Upper lobe of left lung (tissue), 6 donors: ENCODE results near the gene EIF2S3B. TPM values are rescaled to one million over a fixed set of nuclear protein-coding genes. Genes with fewer than 3 reads are reported as not detected.

Experiments
- ATAC-seq, 2 donors: fragments of 200-7000 bp; cut with Tn5 transposase; one replicate each; pipeline ENCODE4 v1.9.1; 2022; ENCODE audit warnings: mild to moderate bottlenecking in 2 of 2, moderate library complexity in 2 of 2; ENCODE audit not compliant: low FRiP score in 2 of 2
- DNase-seq, 2 donors: peaks; one replicate each; pipeline ENCODE4 v3.0.0-alpha.2; 2019 to 2020
- H3K27ac ChIP-seq, 4 donors: fragments of 200-600 bp; sonication (generic); one replicate each; pipeline ENCODE4 v1.5.1; 2016 to 2019
- H3K27me3 ChIP-seq, 4 donors: fragments of 200-600 bp; sonication (generic); one replicate each; pipeline ENCODE4 v1.5.1; 2017 to 2019
- H3K36me3 ChIP-seq, 4 donors: fragments of 200-600 bp; sonication (generic); one replicate each; pipeline ENCODE4 v1.5.1; 2016 to 2019
- H3K4me1 ChIP-seq, 4 donors: fragments of 200-600 bp; sonication (generic); one replicate each; pipeline ENCODE4 v1.5.1; 2018 to 2019
- H3K4me3 ChIP-seq, 4 donors: fragments of 200-600 bp; sonication (generic); one replicate each; pipeline ENCODE4 v1.5.1; 2017 to 2019; ENCODE audit warnings: mild to moderate bottlenecking in 2 of 4, moderate library complexity in 1 of 4
- H3K9me3 ChIP-seq, 4 donors: fragments of 200-600 bp; sonication (generic); one replicate each; pipeline ENCODE4 v1.5.1; 2018 to 2019
- EP300 ChIP-seq, 4 donors: sonication (generic); formaldehyde crosslinking; IDR thresholded peaks; one replicate each; pipeline ENCODE4 v1.5.1; 2017; ENCODE audit warnings: antibody characterized with exemption in 4 of 4, control low read depth in 2 of 4
- POLR2A ChIP-seq, 4 donors: fragments of 450-650 bp; IDR thresholded peaks; one replicate each; pipeline ENCODE4 v1.5.1; 2016 to 2017; ENCODE audit warnings: antibody characterized with exemption in 4 of 4, mild to moderate bottlenecking in 2 of 4
- POLR2AphosphoS5 ChIP-seq, 2 donors: sonication (generic); formaldehyde crosslinking; IDR thresholded peaks; one replicate each; pipeline ENCODE4 v1.5.1; 2017; ENCODE audit warnings: antibody characterized with exemption in 2 of 2
- whole genome bisulfite sequencing, 2 donors: methylation state at CpG; one replicate each; pipeline ENCODE4 v1.1.5; 2017 to 2018; 5-methylcytosine and 5-hydroxymethylcytosine counted together
- small RNA-seq, 4 donors: library from RNA; depleted of rRNA; stranded (forward); fragments of <200 nt; gene quantifications; one replicate each; pipeline ENCODE3, GENCODE V24; 2016
- total RNA-seq, 6 donors: library from RNA; depleted of rRNA in 4 of 6; stranded (reverse); fragments of >200 nt in 4 of 6; gene quantifications; one replicate each; pipeline versions ENCODE4 v1.1.0 to v1.2.1, GENCODE V29; 2016 to 2021
- TF ChIP-seq, protein P1 (sequence below), 6 experiments: fragments of 450-650 bp in 4 of 6; fragments of 200-600 bp in 2 of 6; sonication (generic) in 2 of 6; IDR thresholded peaks; one replicate each; pipeline ENCODE4 v1.5.1; 2016 to 2019; ENCODE audit warnings: antibody characterized with exemption in 6 of 6
- donor health status: DM: no; HTN: no; CAD: no; lungs with moderate emphysema.
- donor health status: DM: no; HTN: yes; CAD: no; lungs with severe emphysema.

The EIF2S3B gene
- total RNA-seq, 6 donors from 2014 or later = 0.30 to 0.60 TPM; not detected in 4

DNA sequence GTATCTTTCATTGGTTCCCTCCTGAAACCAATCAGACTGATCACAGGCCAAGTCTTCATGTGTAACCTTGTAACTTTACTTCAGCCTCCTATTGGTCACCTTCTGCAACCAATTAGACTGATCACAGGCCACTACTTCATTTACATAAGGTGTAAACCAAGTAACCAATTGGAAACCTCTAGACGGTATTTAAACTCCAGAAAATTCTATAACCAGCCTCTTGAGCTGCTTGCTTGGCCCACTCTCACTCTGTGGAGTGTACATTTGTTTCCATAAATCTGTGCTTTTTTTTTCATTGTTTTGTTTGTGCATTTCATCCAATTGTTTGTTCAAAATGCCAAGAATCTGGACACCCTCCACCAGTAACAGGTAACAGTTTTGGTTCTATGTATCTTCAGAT lies 47.5 kb downstream of the EIF2S3B start:
- Histone ChIP-seq H3K36me3 (no peaks in the 10 kb centered on the region), H3K4me3 (no peak overlapping the region), H3K4me1 (no peaks in the 10 kb centered on the region), H3K9me3 (no peaks in the 10 kb centered on the region), H3K27me3 (no peaks in the 10 kb centered on the region), H3K27ac (no peak overlapping the region)
- WGBS, 2 donors = 77 to 81% methylated on average over 1 of the region's 1 CpG
- DNase-seq (no peak), ATAC-seq (no peak)
- no peak for TF ChIP-seq EP300 (IDR thresholded peaks at IDR 0.05)
- peak in 1 of 4 donors; percentile 16 for TF ChIP-seq POLR2A (IDR thresholded peaks at IDR 0.05)
- TF ChIP-seq, protein P1, sequence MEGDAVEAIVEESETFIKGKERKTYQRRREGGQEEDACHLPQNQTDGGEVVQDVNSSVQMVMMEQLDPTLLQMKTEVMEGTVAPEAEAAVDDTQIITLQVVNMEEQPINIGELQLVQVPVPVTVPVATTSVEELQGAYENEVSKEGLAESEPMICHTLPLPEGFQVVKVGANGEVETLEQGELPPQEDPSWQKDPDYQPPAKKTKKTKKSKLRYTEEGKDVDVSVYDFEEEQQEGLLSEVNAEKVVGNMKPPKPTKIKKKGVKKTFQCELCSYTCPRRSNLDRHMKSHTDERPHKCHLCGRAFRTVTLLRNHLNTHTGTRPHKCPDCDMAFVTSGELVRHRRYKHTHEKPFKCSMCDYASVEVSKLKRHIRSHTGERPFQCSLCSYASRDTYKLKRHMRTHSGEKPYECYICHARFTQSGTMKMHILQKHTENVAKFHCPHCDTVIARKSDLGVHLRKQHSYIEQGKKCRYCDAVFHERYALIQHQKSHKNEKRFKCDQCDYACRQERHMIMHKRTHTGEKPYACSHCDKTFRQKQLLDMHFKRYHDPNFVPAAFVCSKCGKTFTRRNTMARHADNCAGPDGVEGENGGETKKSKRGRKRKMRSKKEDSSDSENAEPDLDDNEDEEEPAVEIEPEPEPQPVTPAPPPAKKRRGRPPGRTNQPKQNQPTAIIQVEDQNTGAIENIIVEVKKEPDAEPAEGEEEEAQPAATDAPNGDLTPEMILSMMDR (IDR thresholded peaks at IDR 0.05) = no peak
- TF ChIP-seq POLR2AphosphoS5 (IDR thresholded peaks at IDR 0.05) = no peak

- no peak for ATAC-seq
- no peaks in the 10 kb centered on the region for H3K27me3 ChIP-seq
- no peak for TF ChIP-seq POLR2AphosphoS5 (IDR thresholded peaks at IDR 0.05)
- peak in 1 of 4 donors; percentile 26 for TF ChIP-seq POLR2A (IDR thresholded peaks at IDR 0.05)
- H3K4me1 ChIP-seq = no peaks in the 10 kb centered on the region
- no peak overlapping the region for H3K4me3 ChIP-seq
- H3K36me3 ChIP-seq = no peaks in the 10 kb centered on the region
- H3K27ac ChIP-seq = peak overlapping the region in 1 of 4 donors; percentile 2
- H3K9me3 ChIP-seq = no peaks in the 10 kb centered on the region
- WGBS, 2 donors = 78 to 81% methylated on average over 6 of the region's 6 CpGs
- peak in 1 of 2 donors; percentile 23 for DNase-seq
Observed at GRCh38 chr12:10554228-10554755, 48.6 kb downstream of the EIF2S3B start.

GRCh38 chr12:10554756-10555481 lies 49.2 kb downstream of the EIF2S3B start:
- TF ChIP-seq POLR2AphosphoS5 (IDR thresholded peaks at IDR 0.05) = no peak
- TF ChIP-seq EP300 (IDR thresholded peaks at IDR 0.05) = no peak
- no peak for TF ChIP-seq POLR2A (IDR thresholded peaks at IDR 0.05)
- TF ChIP-seq, protein P1 (IDR thresholded peaks at IDR 0.05) = no peak
- ATAC-seq = no peak
- no peaks in the 10 kb centered on the region for H3K4me1 ChIP-seq
- DNase-seq = no peak
- no peaks in the 10 kb centered on the region for H3K36me3 ChIP-seq
- H3K4me3 ChIP-seq = no peak overlapping the region
- H3K27me3 ChIP-seq = no peaks in the 10 kb centered on the region
- 84 to 85% methylated on average over 7 of the region's 7 CpGs for WGBS, 2 donors
- H3K27ac ChIP-seq = peak overlapping the region in 1 of 4 donors; percentile 2
- no peaks in the 10 kb centered on the region for H3K9me3 ChIP-seq

- Histone ChIP-seq H3K4me1 (no peaks in the 10 kb centered on the region), H3K4me3 (no peak overlapping the region), H3K9me3 (no peaks in the 10 kb centered on the region), H3K27ac (no peak overlapping the region), H3K36me3 (no peaks in the 10 kb centered on the region), H3K27me3 (no peaks in the 10 kb centered on the region)
- no peak for ATAC-seq
- TF ChIP-seq POLR2A (IDR thresholded peaks at IDR 0.05) = no peak
- TF ChIP-seq, protein P1 (IDR thresholded peaks at IDR 0.05) = no peak
- WGBS, 2 donors = 55 to 71% methylated on average over 6 of the region's 6 CpGs
- no peak for DNase-seq
Observed at GRCh38 chr12:10557329-10557728, 51.6 kb downstream of the EIF2S3B start.

GRCh38 chr12:10557766-10558165 lies 52.1 kb downstream of the EIF2S3B start:
- no peaks in the 10 kb centered on the region for H3K9me3 ChIP-seq
- no peak overlapping the region for H3K4me3 ChIP-seq
- TF ChIP-seq, protein P1 (IDR thresholded peaks at IDR 0.05) = no peak
- no peak for TF ChIP-seq POLR2AphosphoS5 (IDR thresholded peaks at IDR 0.05)
- no peak for TF ChIP-seq EP300 (IDR thresholded peaks at IDR 0.05)
- no peak for TF ChIP-seq POLR2A (IDR thresholded peaks at IDR 0.05)
- no peak overlapping the region for H3K27ac ChIP-seq
- no peaks in the 10 kb centered on the region for H3K4me1 ChIP-seq
- H3K36me3 ChIP-seq = no peaks in the 10 kb centered on the region
- DNase-seq (no peak), ATAC-seq (no peak)
- 76 to 77% methylated on average over 2 of the region's 2 CpGs for WGBS, 2 donors
- H3K27me3 ChIP-seq = no peaks in the 10 kb centered on the region

Small RNA genes within 50 kb of the gene (small RNA-seq; reads per million reads assigned to genes)
- 0 reads per million in 4 donors for gene SLC25A39P2

Other genes with a start within 250 kb of the EIF2S3B start
- 10 to 100 TPM in 1 of 6 donors, 1 to 10 TPM in 5; 4.7 to 10.9 (median 6.6) TPM for gene KLRD1, start 198.0 kb upstream of the EIF2S3B start, total RNA-seq
- gene KLRK1, start 115.8 kb upstream of the EIF2S3B start, total RNA-seq = 10 to 100 TPM in 2 of 6 donors, 1 to 10 TPM in 4; 4.3 to 15.1 (median 8.1) TPM
- gene KLRC4, start 96.1 kb upstream of the EIF2S3B start, total RNA-seq = 1 to 10 TPM in 4 of 6 donors, under 1 TPM in 1, not detected in 1; 0.51 to 4.2 (median 3.0) TPM
- gene KLRC3, start 85.3 kb upstream of the EIF2S3B start, total RNA-seq = 1 to 10 TPM in 1 of 6 donors, not detected in 5; 1.1 TPM
- 1 to 10 TPM in 5 of 6 donors, under 1 TPM in 1; 0.88 to 9.7 (median 2.3) TPM for gene KLRC2, start 69.9 kb upstream of the EIF2S3B start, total RNA-seq
- 1 to 10 TPM in 5 of 6 donors, under 1 TPM in 1; 0.72 to 3.8 (median 1.2) TPM for gene KLRC1, start 52.5 kb upstream of the EIF2S3B start, total RNA-seq
- 10 to 100 TPM in 5 of 6 donors, 1 to 10 TPM in 1; 7.8 to 21.0 (median 13.7) TPM for gene MAGOHB, start 107.7 kb downstream of the EIF2S3B start, total RNA-seq
- gene STYK1, start 168.2 kb downstream of the EIF2S3B start, total RNA-seq = 10 to 100 TPM in 1 of 6 donors, 1 to 10 TPM in 4, under 1 TPM in 1; 0.30 to 21.9 (median 1.1) TPM
- 100 to 1,000 TPM; 216 to 360 (median 287) TPM for gene YBX3, start 217.4 kb downstream of the EIF2S3B start, total RNA-seq